BJ (cell line): Measurements from ENCODE around the gene RNU2-1. TPM values are rescaled to one million over a fixed set of nuclear protein-coding genes. Genes with fewer than 3 reads are reported as not detected.

Experiments
- CTCF ChIA-PET: fragments of 350-600 bp; formaldehyde crosslinking; extraction: SDS; loops from one replicate; lab custom pipeline; 2021; ENCODE audit warnings: antibody characterized with exemption, inconsistent platforms; lab: Yijun Ruan, JAX
- POLR2A ChIA-PET: fragments of 300-600 bp; sonication (Branson Sonifier 250); formaldehyde crosslinking; extraction: SDS; loops from one replicate; lab custom pipeline; 2021; ENCODE audit warnings: antibody characterized with exemption; lab: Charles Lee
- DNase-seq: peaks from one replicate; pipeline ENCODE4 v3.0.0-alpha.2; 2011; ENCODE audit warnings: low read depth
- H3K27me3 ChIP-seq: 2 replicates; pipeline ENCODE4 v1.6.0; 2011; ENCODE audit warnings: low read length; ENCODE audit not compliant: control insufficient read depth, insufficient read depth
- H3K36me3 ChIP-seq: 2 replicates; pipeline ENCODE4 v1.5.1; 2011; ENCODE audit warnings: low read length; ENCODE audit not compliant: control insufficient read depth, insufficient read depth
- H3K4me3 ChIP-seq: 2 replicates; pipeline ENCODE4 v1.5.1; 2011; ENCODE audit warnings: low read depth, mild to moderate bottlenecking, control low read depth, low read length
- CTCF ChIP-seq: IDR thresholded peaks from 2 replicates; pipeline ENCODE4 v1.5.1; 2011; ENCODE audit warnings: low read depth, mild to moderate bottlenecking, control low read depth, inconsistent platforms, low read length, moderate library complexity; ENCODE audit not compliant: insufficient read depth
- polyA plus RNA-seq: library from polyadenylated mRNA; depleted of rRNA; stranded (reverse); fragments of >200 nt; gene quantifications from 2 replicates; pipeline ENCODE4 v1.2.3, GENCODE V29; 2011

Gene RNU2-1
- polyA plus RNA-seq, 1 experiment, result not detected

GRCh38 chr17:43226393-43226792, 7.4 kb downstream of the RNU2-1 start:
- no peak for TF ChIP-seq CTCF
- ChIA-PET CTCF (no interaction called here), POLR2A (no interaction called here)
- no peak overlapping the region for H3K4me3 ChIP-seq
- H3K36me3 ChIP-seq, result peaks cover 6% of the 10 kb centered on the region
- H3K27me3 ChIP-seq, result no peaks in the 10 kb centered on the region
- no peak for DNase-seq

DNA sequence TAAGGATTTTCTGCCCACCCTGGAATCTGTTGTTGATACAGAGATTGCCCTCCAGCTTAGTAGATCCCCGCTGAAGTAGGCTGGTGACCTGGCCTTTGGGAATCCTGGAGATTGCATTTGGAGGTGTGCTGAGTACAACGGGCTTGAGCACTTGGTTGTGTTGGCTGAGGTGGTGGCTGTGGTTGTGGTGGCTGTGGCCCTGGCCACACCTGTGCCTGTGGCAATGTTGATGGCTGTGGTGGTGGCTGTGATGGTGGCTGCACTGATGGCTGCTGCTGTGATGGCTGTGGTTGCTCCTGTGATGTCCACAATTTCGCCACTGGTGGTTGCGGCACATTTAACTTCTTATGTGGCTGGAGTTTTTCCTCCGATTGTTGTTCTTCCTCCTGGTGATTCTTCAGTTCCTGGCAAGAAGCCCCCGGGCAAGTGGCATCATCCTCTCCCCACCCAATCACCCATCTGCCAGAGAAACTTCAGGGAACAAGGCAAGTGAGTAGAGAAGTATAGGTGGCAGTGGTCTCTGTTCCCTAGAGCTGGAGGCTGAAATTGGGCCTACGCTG, 9.6 kb downstream of the RNU2-1 start:
- no peak for TF ChIP-seq CTCF
- H3K4me3 ChIP-seq, result no peak overlapping the region
- H3K36me3 ChIP-seq, result peaks cover 7% of the 10 kb centered on the region
- ChIA-PET POLR2A (no interaction called here), CTCF (interaction anchor here (0.6 kb wide), 1 partner anchor 260 kb away, joined by 5 read pairs; the partner anchor contains the start of gene DHX8)
- DNase-seq, result no peak
- H3K27me3 ChIP-seq, result no peaks in the 10 kb centered on the region

DNA sequence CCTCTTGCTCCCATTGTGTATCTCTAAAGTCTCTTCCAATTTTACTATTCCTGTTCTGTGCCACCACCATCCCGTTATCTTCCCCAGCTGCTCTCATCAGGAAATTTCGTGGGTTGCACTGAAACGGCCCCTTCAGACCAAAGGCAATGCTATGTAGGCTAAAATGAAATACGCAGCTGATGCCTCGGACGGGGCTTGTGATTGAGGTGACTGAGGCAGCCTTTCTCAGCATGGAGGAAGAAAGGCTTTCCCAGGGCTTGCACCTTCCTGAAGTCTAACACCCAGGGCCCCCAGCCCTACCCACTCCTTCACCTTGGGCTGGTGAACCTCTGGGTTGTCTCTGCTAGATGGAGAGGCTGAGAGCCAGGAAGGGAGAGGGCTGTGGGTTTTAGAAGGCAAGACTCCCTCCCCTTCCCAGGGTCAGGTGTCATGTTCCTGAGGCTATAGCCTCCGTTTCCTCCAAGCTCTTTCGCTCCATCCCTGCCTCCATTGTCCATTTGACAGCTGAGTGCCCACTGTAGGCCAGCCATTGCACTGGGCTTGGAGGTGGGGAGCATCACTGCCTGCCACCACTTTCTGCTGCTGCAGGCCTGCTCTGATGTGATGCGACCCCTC, 13.2 kb downstream of the RNU2-1 start:
- H3K36me3 ChIP-seq, result peaks cover 15% of the 10 kb centered on the region
- no peak overlapping the region for H3K4me3 ChIP-seq
- TF ChIP-seq CTCF, result no peak
- no peaks in the 10 kb centered on the region for H3K27me3 ChIP-seq
- ChIA-PET POLR2A (no interaction called here), CTCF (interaction anchor here (1.4 kb wide), 1 partner anchor 9 kb away, joined by 3 read pairs; the partner anchor contains the start of gene TMEM106A)
- DNase-seq, result no peak

DNA sequence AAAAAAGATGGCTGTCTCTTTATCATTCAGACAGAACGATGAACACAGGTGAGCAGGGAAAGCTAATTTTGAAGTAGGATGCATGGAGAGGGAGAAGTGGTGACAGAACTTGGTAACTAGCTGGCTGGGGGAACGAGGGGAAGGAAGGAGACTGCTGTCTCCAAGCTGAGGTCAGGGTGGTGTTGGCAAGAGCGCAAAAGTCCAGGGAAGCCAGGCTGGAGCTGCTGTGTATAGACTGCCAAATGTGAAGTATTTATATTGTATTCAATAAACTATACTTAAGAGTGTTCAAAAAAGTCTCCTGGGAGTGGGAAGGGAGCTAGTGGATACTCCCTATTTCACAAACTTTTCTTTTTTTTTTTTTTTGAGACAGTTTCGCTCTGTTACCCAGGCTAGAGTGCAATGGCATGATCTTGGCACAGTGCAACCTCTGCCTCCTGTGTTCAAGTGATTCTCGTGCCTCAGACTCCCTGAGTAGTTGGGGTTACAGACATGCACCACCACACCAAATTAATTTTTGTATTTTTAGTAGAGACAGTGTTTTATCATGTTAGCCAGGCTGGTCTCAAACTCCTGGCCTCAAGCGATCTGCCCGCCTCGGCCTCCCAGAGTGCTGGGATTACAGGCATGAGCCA, 13.9 kb downstream of the RNU2-1 start:
- ChIA-PET POLR2A (no interaction called here), CTCF (interaction anchor here (1.4 kb wide), 1 partner anchor 8 kb away, joined by 3 read pairs; the partner anchor contains the start of gene TMEM106A)
- no peak overlapping the region for H3K4me3 ChIP-seq
- peaks cover 17% of the 10 kb centered on the region for H3K36me3 ChIP-seq
- no peaks in the 10 kb centered on the region for H3K27me3 ChIP-seq
- TF ChIP-seq CTCF, result no peak
- DNase-seq, result no peak

- DNase-seq, result no peak
- ChIA-PET CTCF (no interaction called here), POLR2A (interaction anchor here (1.0 kb wide), 1 partner anchor 99 kb away, joined by 5 read pairs; no protein-coding TSS in a partner anchor)
- no peak for TF ChIP-seq CTCF
- Histone ChIP-seq H3K36me3 (peaks cover 16% of the 10 kb centered on the region), H3K4me3 (no peak overlapping the region), H3K27me3 (no peaks in the 10 kb centered on the region)
Measured at GRCh38 chr17:43219001-43219400, 14.8 kb downstream of the RNU2-1 start.
